CD14-positive monocyte (primary cell): ENCODE data around the gene NLRC5. TPM values are rescaled to one million over a fixed set of nuclear protein-coding genes. Genes with fewer than 3 reads are reported as not detected.

Source experiments
- DNase-seq, 3 donors: peaks; one replicate each; pipeline ENCODE4 v3.0.0-alpha.2; 2011 to 2022
- H2AFZ ChIP-seq: 2 replicates; pipeline ENCODE4 v1.6.0; 2012; ENCODE audit warnings: mild to moderate bottlenecking, low read depth, low read length, inconsistent platforms; ENCODE audit not compliant: insufficient read depth, poor library complexity, severe bottlenecking
- H3K27ac ChIP-seq, 2 donors: 1 replicate in 1 of 2; 2 replicates in 1 of 2; pipeline ENCODE4 v1.5.1; 2012 to 2013; ENCODE audit warnings: low read length in 2 of 2, control low read depth in 1 of 2, inconsistent platforms in 1 of 2, low read depth in 1 of 2, mild to moderate bottlenecking in 1 of 2
- H3K27me3 ChIP-seq, 2 donors: one replicate each; pipeline versions ENCODE4 v1.6.0 to v1.6.1; 2011 to 2013; ENCODE audit warnings: low read length in 2 of 2; ENCODE audit not compliant: control insufficient read depth in 2 of 2, insufficient read depth in 2 of 2
- H3K36me3 ChIP-seq, 2 donors: replicated peaks in 1 of 2; 1 replicate in 1 of 2; 2 replicates in 1 of 2; pipeline versions ENCODE4 v1.5.1 to v1.6.1; 2012 to 2013; ENCODE audit warnings: low read length in 2 of 2, control low read depth in 1 of 2, inconsistent platforms in 1 of 2, mild to moderate bottlenecking in 1 of 2; ENCODE audit not compliant: insufficient read depth in 2 of 2, control insufficient read depth in 1 of 2
- H3K4me1 ChIP-seq, 2 donors: 1 replicate in 1 of 2; 2 replicates in 1 of 2; pipeline versions ENCODE4 v1.5.1 to v1.6.1; 2012 to 2013; ENCODE audit warnings: low read length in 2 of 2, control low read depth in 1 of 2, inconsistent platforms in 1 of 2, mild to moderate bottlenecking in 1 of 2, moderate library complexity in 1 of 2; ENCODE audit not compliant: insufficient read depth in 2 of 2, control insufficient read depth in 1 of 2
- H3K4me2 ChIP-seq: replicated peaks from 2 replicates; pipeline ENCODE3; 2012; ENCODE audit warnings: low read length, moderate library complexity, mild to moderate bottlenecking; ENCODE audit not compliant: poor library complexity, severe bottlenecking; ENCODE audit errors: extremely low read depth
- H3K4me3 ChIP-seq, 3 experiments: fragments of 200-600 bp in 1 of 3; sonication (generic) in 1 of 3; replicated peaks in 1 of 3; 1 replicate in 2 of 3; 2 replicates in 1 of 3; pipeline ENCODE4 v1.5.1; 2011 to 2013; ENCODE audit warnings: low read length in 3 of 3, mild to moderate bottlenecking in 3 of 3, control low read depth in 2 of 3, low read depth in 2 of 3, inconsistent platforms in 1 of 3, moderate library complexity in 1 of 3
- H3K79me2 ChIP-seq: 2 replicates; pipeline ENCODE4 v1.6.0; 2012; ENCODE audit warnings: mild to moderate bottlenecking, control low read depth, inconsistent platforms, low read length, moderate library complexity; ENCODE audit not compliant: insufficient read depth
- H3K9ac ChIP-seq: 2 replicates; pipeline ENCODE4 v1.6.0; 2017; ENCODE audit warnings: low read length, mild to moderate bottlenecking; ENCODE audit not compliant: insufficient read depth, poor library complexity, severe bottlenecking
- H3K9me3 ChIP-seq, 2 donors: replicated peaks in 1 of 2; 1 replicate in 1 of 2; 2 replicates in 1 of 2; pipeline versions ENCODE4 v1.5.1 to v1.6.1; 2012 to 2013; ENCODE audit warnings: low read length in 2 of 2, control low read depth in 1 of 2; ENCODE audit not compliant: control insufficient read depth in 1 of 2, insufficient read depth in 1 of 2
- H4K20me1 ChIP-seq: 2 replicates; pipeline ENCODE4 v1.6.0; 2012; ENCODE audit warnings: mild to moderate bottlenecking, low read length, control low read depth, moderate library complexity; ENCODE audit not compliant: insufficient read depth
- H3K27ac Mint-ChIP-seq, 7 donors: one replicate each; pipeline ENCODE4 v1.8.0; 2020; ENCODE audit warnings: mild to moderate bottlenecking in 7 of 7, mixed read lengths in 7 of 7, moderate library complexity in 6 of 7, inconsistent platforms in 2 of 7
- H3K27me3 Mint-ChIP-seq, 3 donors: one replicate each; pipeline ENCODE4 v1.8.0; 2021 to 2022; ENCODE audit warnings: low read depth in 3 of 3, mild to moderate bottlenecking in 3 of 3, mixed read lengths in 3 of 3, moderate library complexity in 3 of 3, inconsistent platforms in 1 of 3
- H3K36me3 Mint-ChIP-seq, 2 donors: one replicate each; pipeline ENCODE4 v1.8.0; 2020; ENCODE audit warnings: mixed read lengths in 2 of 2, inconsistent platforms in 1 of 2, mild to moderate bottlenecking in 1 of 2
- H3K4me1 Mint-ChIP-seq: one replicate; pipeline ENCODE4 v1.8.0; 2020; ENCODE audit warnings: mild to moderate bottlenecking, mixed read lengths
- H3K4me3 Mint-ChIP-seq, 2 donors: one replicate each; pipeline ENCODE4 v1.8.0; 2020; ENCODE audit warnings: mild to moderate bottlenecking in 2 of 2, mixed read lengths in 2 of 2, moderate library complexity in 1 of 2
- H3K9me3 Mint-ChIP-seq, 7 donors: one replicate each; pipeline ENCODE4 v1.8.0; 2020 to 2022; ENCODE audit warnings: mixed read lengths in 7 of 7, mild to moderate bottlenecking in 6 of 7, moderate library complexity in 6 of 7, inconsistent platforms in 2 of 7
- WGBS: methylation state at CpG from one replicate; pipeline ENCODE4 v1.1.5; 2013; ENCODE audit warnings: missing lambda C conversion rate; ENCODE audit not compliant: insufficient coverage; 5-methylcytosine and 5-hydroxymethylcytosine counted together
- intact Hi-C, 2 donors: fragments of 100-400 bp; cut with micrococcal nuclease; formaldehyde crosslinking; loops; one replicate each; pipeline versions ENCODE4 v1.15.0 to v1.15.1; 2023
- polyA plus RNA-seq, 3 donors: library from polyadenylated mRNA; depleted of rRNA in 1 of 3; unstranded in 2 of 3; stranded (reverse) in 1 of 3; fragments of 300-500 nt in 2 of 3; fragments of >200 nt in 1 of 3; fragmentation: Illumina TruSeq in 2 of 3; gene quantifications; 1 replicate in 2 of 3; 2 replicates in 1 of 3; pipeline ENCODE4 v1.2.3, GENCODE V29; 2012 to 2021
- TF ChIP-seq, protein P1 (sequence below): fragments of 200-600 bp; IDR thresholded peaks from one replicate; pipeline ENCODE4 v1.8.0; 2022; ENCODE audit warnings: antibody characterized with exemption, mild to moderate bottlenecking

The NLRC5 gene
- polyA plus RNA-seq, 3 donors: 10.3 to 171 (median 21.6) TPM

DNA sequence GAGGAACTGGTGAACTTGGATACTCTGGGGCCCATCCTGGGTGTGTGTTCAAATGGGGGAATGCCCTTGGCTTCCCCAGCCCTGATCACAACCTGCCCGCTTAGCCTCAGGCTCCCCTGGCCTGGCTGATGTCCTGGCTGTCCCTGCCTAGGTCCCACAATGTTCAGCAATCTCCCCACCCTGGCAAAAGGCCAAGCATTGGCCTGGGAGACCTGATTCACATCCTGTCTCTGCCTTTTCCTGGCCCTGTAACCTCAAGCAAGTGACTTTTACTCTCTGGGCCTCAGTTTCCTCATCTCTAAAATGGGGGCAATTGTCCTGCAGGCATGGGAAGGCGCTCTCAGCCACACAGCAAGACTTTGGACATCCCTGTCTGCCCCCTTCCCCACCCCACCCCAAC, 117.4 kb downstream of the NLRC5 start:
- Mint-ChIP-seq H3K4me3 (peak overlapping the region in 1 of 2 donors; percentile 47), H3K36me3 (peaks cover 8 to 42% of the 10 kb centered on the region in 2 donors), H3K27me3 (peaks cover 0 to 2% (median 0%) of the 10 kb centered on the region in 3 donors), H3K9me3 (no peaks in the 10 kb centered on the region), H3K27ac (peak overlapping the region in 3 of 7 donors; percentile 0 to 61 (median 37)), H3K4me1 (peaks cover 23% of the 10 kb centered on the region)
- Histone ChIP-seq H3K4me3 (no peak overlapping the region), H3K9ac (no peak overlapping the region), H2AFZ (no peak overlapping the region), H3K9me3 (no peaks in the 10 kb centered on the region), H3K79me2 (peaks cover 88% of the 10 kb centered on the region), H3K4me2 (no peak overlapping the region), H3K36me3 (peaks cover 8 to 9% of the 10 kb centered on the region in 2 donors), H3K27ac (peak overlapping the region in 1 of 2 donors; percentile 40), H3K4me1 (peaks cover 4% of the 10 kb centered on the region in 2 donors), H4K20me1 (peaks cover 63% of the 10 kb centered on the region), H3K27me3 (no peaks in the 10 kb centered on the region)
- 94% methylated on average over 2 of the region's 2 CpGs for WGBS
- TF ChIP-seq, protein P1, sequence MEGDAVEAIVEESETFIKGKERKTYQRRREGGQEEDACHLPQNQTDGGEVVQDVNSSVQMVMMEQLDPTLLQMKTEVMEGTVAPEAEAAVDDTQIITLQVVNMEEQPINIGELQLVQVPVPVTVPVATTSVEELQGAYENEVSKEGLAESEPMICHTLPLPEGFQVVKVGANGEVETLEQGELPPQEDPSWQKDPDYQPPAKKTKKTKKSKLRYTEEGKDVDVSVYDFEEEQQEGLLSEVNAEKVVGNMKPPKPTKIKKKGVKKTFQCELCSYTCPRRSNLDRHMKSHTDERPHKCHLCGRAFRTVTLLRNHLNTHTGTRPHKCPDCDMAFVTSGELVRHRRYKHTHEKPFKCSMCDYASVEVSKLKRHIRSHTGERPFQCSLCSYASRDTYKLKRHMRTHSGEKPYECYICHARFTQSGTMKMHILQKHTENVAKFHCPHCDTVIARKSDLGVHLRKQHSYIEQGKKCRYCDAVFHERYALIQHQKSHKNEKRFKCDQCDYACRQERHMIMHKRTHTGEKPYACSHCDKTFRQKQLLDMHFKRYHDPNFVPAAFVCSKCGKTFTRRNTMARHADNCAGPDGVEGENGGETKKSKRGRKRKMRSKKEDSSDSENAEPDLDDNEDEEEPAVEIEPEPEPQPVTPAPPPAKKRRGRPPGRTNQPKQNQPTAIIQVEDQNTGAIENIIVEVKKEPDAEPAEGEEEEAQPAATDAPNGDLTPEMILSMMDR: no peak
- intact Hi-C loops: no loop called here
- DNase-seq: no peak

DNA sequence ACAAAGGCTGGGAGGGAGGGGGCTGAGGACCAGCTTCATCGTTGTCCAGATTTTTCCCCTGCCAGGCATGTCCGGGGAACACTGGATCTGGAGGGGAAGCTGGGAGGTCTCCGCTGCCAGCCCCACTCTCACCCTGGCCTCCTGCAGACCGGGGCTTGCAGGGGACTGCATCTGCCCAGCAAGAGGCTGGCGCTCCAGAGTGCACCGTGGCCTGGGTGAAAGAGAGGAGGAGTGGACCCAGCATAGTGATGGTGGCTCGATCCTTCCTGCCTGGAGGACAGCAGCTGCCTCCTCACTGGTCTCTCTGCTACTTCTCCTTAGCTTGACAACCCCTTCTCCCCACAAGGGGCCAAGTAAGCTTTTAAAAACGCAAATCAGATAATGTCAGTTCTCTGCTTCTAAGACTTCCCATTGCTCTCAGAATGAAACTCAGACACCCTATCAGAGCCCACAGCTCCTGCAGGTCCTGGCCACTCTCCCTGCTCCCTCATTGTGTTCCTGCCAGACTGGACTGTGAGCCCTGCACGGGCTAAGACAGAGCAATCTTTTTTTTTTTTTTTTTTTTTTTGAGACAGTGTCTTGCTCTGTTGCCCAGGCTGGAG, 118.1 kb downstream of the NLRC5 start:
- H3K27ac ChIP-seq: no peak overlapping the region
- Mint-ChIP-seq H3K4me1 (peaks cover 23% of the 10 kb centered on the region), H3K27ac (peak overlapping the region in 2 of 7 donors; percentile 29 to 52), H3K36me3 (peaks cover 8 to 41% of the 10 kb centered on the region in 2 donors), H3K9me3 (no peaks in the 10 kb centered on the region), H3K27me3 (peaks cover 0 to 2% (median 0%) of the 10 kb centered on the region in 3 donors), H3K4me3 (no peak overlapping the region)
- peaks cover 63% of the 10 kb centered on the region for H4K20me1 ChIP-seq
- WGBS: 88% methylated on average over 4 of the region's 9 CpGs
- no peak overlapping the region for H3K4me3 ChIP-seq
- H3K4me2 ChIP-seq: no peak overlapping the region
- peaks cover 8 to 15% of the 10 kb centered on the region in 2 donors for H3K36me3 ChIP-seq
- TF ChIP-seq, protein P1: no peak
- H3K4me1 ChIP-seq: peaks cover 4% of the 10 kb centered on the region in 2 donors
- no peaks in the 10 kb centered on the region for H3K9me3 ChIP-seq
- peaks cover 87% of the 10 kb centered on the region for H3K79me2 ChIP-seq
- H3K27me3 ChIP-seq: no peaks in the 10 kb centered on the region
- no peak overlapping the region for H2AFZ ChIP-seq
- DNase-seq: no peak
- intact Hi-C loops: no loop called here
- no peak overlapping the region for H3K9ac ChIP-seq
